ENCODE measurements around the gene EFNB2. TPM values are rescaled to one million over a fixed set of nuclear protein-coding genes. Genes with fewer than 3 reads are reported as not detected.

Gene EFNB2
- total and polyA plus RNA-seq, 4 donors, result 7.3 to 35.0 (median 20.3) TPM

GRCh38 chr13:106455777-106456176 is 79.7 kb downstream of the EFNB2 start:
- Histone ChIP-seq H3K27ac (ENCODE audit: low read depth in 1 of 2, low read length in 2 of 2) (no peak overlapping the region), H3K4me3 (ENCODE audit: low read length in 2 of 2) (no peak overlapping the region), H3K4me1 (ENCODE audit: control insufficient read depth in 1 of 2, insufficient read depth in 2 of 2, low read length in 2 of 2) (peaks cover 0 to 3% of the 10 kb centered on the region in 2 donors), H3K36me3 (ENCODE audit: control insufficient read depth in 1 of 2, insufficient read depth in 2 of 2, low read length in 1 of 2) (no peaks in the 10 kb centered on the region), H3K27me3 (ENCODE audit: control insufficient read depth in 1 of 2, insufficient read depth in 2 of 2, low read length in 1 of 2) (no peaks in the 10 kb centered on the region), H3K9me3 (ENCODE audit: control insufficient read depth, low read length) (no peaks in the 10 kb centered on the region)
- ATAC-seq (ENCODE audit: low FRiP score) (no peak), DNase-seq (no peak)
- 5 to 8% methylated on average over 3 of the region's 3 CpGs for whole genome bisulfite sequencing, 2 donors
- intact Hi-C loops (cut with DNase I), result no loop called here

- Histone ChIP-seq H3K36me3 (ENCODE audit: control insufficient read depth in 1 of 2, insufficient read depth in 2 of 2, low read length in 1 of 2) (no peaks in the 10 kb centered on the region), H3K4me1 (ENCODE audit: control insufficient read depth in 1 of 2, insufficient read depth in 2 of 2, low read length in 2 of 2) (peaks cover 0 to 3% of the 10 kb centered on the region in 2 donors), H3K4me3 (ENCODE audit: low read length in 2 of 2) (no peak overlapping the region), H3K9me3 (ENCODE audit: control insufficient read depth, low read length) (no peaks in the 10 kb centered on the region), H3K27me3 (ENCODE audit: control insufficient read depth in 1 of 2, insufficient read depth in 2 of 2, low read length in 1 of 2) (no peaks in the 10 kb centered on the region), H3K27ac (ENCODE audit: low read depth in 1 of 2, low read length in 2 of 2) (no peak overlapping the region)
- ATAC-seq (ENCODE audit: low FRiP score) (peak; percentile 44), DNase-seq (no peak)
- 93 to 95% methylated on average over 9 of the region's 9 CpGs for WGBS, 2 donors
- intact Hi-C loops (cut with DNase I), result no loop called here
Measured at GRCh38 chr13:106455190-106455589, 80.3 kb downstream of the EFNB2 start.

GRCh38 chr13:106453101-106453500 is 82.4 kb downstream of the EFNB2 start:
- Histone ChIP-seq H3K27ac (ENCODE audit: low read depth in 1 of 2, low read length in 2 of 2) (no peak overlapping the region), H3K27me3 (ENCODE audit: control insufficient read depth in 1 of 2, insufficient read depth in 2 of 2, low read length in 1 of 2) (no peaks in the 10 kb centered on the region), H3K4me1 (ENCODE audit: control insufficient read depth in 1 of 2, insufficient read depth in 2 of 2, low read length in 2 of 2) (peaks cover 0 to 3% of the 10 kb centered on the region in 2 donors), H3K9me3 (ENCODE audit: control insufficient read depth, low read length) (no peaks in the 10 kb centered on the region), H3K4me3 (ENCODE audit: low read length in 2 of 2) (no peak overlapping the region), H3K36me3 (ENCODE audit: control insufficient read depth in 1 of 2, insufficient read depth in 2 of 2, low read length in 1 of 2) (no peaks in the 10 kb centered on the region)
- 87 to 98% methylated on average over 7 of the region's 7 CpGs for WGBS, 2 donors
- DNase-seq (no peak), ATAC-seq (ENCODE audit: low FRiP score) (no peak)
- intact Hi-C loops (cut with DNase I), result no loop called here

GRCh38 chr13:106450991-106451390 is 84.5 kb downstream of the EFNB2 start:
- 96 to 98% methylated on average over 6 of the region's 6 CpGs for WGBS, 2 donors
- DNase-seq (no peak), ATAC-seq (ENCODE audit: low FRiP score) (no peak)
- Histone ChIP-seq H3K27me3 (ENCODE audit: control insufficient read depth in 1 of 2, insufficient read depth in 2 of 2, low read length in 1 of 2) (no peaks in the 10 kb centered on the region), H3K4me1 (ENCODE audit: control insufficient read depth in 1 of 2, insufficient read depth in 2 of 2, low read length in 2 of 2) (peaks cover 0 to 3% of the 10 kb centered on the region in 2 donors), H3K27ac (ENCODE audit: low read depth in 1 of 2, low read length in 2 of 2) (no peak overlapping the region), H3K4me3 (ENCODE audit: low read length in 2 of 2) (no peak overlapping the region), H3K36me3 (ENCODE audit: control insufficient read depth in 1 of 2, insufficient read depth in 2 of 2, low read length in 1 of 2) (no peaks in the 10 kb centered on the region), H3K9me3 (ENCODE audit: control insufficient read depth, low read length) (no peaks in the 10 kb centered on the region)
- intact Hi-C loops (cut with DNase I), result no loop called here

GRCh38 chr13:106449096-106449495 is 86.4 kb downstream of the EFNB2 start:
- no peak for ATAC-seq (ENCODE audit: low FRiP score)
- no peak for DNase-seq

GRCh38 chr13:106445996-106446395 is 89.5 kb downstream of the EFNB2 start:
- H3K9me3 ChIP-seq (ENCODE audit: control insufficient read depth, low read length), result peaks cover 1% of the 10 kb centered on the region
- H3K4me3 ChIP-seq (ENCODE audit: low read length in 2 of 2), result no peak overlapping the region
- no peaks in the 10 kb centered on the region for H3K27me3 ChIP-seq (ENCODE audit: control insufficient read depth in 1 of 2, insufficient read depth in 2 of 2, low read length in 1 of 2)
- no peak for ATAC-seq (ENCODE audit: low FRiP score)
- H3K4me1 ChIP-seq (ENCODE audit: control insufficient read depth in 1 of 2, insufficient read depth in 2 of 2, low read length in 2 of 2), result peaks cover 0 to 8% of the 10 kb centered on the region in 2 donors
- DNase-seq, result no peak
- 56 to 78% methylated on average over 4 of the region's 4 CpGs for WGBS, 2 donors
- H3K27ac ChIP-seq (ENCODE audit: low read depth in 1 of 2, low read length in 2 of 2), result no peak overlapping the region
- no peaks in the 10 kb centered on the region for H3K36me3 ChIP-seq (ENCODE audit: control insufficient read depth in 1 of 2, insufficient read depth in 2 of 2, low read length in 1 of 2)
- intact Hi-C loops (cut with DNase I), result no loop called here

More at GRCh38 chr13:106449096-106449495, 86.4 kb downstream of the EFNB2 start:
- Histone ChIP-seq H3K4me1 (ENCODE audit: control insufficient read depth in 1 of 2, insufficient read depth in 2 of 2, low read length in 2 of 2) (peaks cover 0 to 8% of the 10 kb centered on the region in 2 donors), H3K27ac (ENCODE audit: low read depth in 1 of 2, low read length in 2 of 2) (no peak overlapping the region), H3K27me3 (ENCODE audit: control insufficient read depth in 1 of 2, insufficient read depth in 2 of 2, low read length in 1 of 2) (no peaks in the 10 kb centered on the region), H3K9me3 (ENCODE audit: control insufficient read depth, low read length) (peaks cover 1% of the 10 kb centered on the region), H3K4me3 (ENCODE audit: low read length in 2 of 2) (no peak overlapping the region), H3K36me3 (ENCODE audit: control insufficient read depth in 1 of 2, insufficient read depth in 2 of 2, low read length in 1 of 2) (no peaks in the 10 kb centered on the region)
- intact Hi-C loops (cut with DNase I), result no loop called here
- WGBS, 2 donors, result 83 to 84% methylated on average over 4 of the region's 4 CpGs

- no peak for ATAC-seq (ENCODE audit: low FRiP score)
- Histone ChIP-seq H3K4me1 (ENCODE audit: control insufficient read depth in 1 of 2, insufficient read depth in 2 of 2, low read length in 2 of 2) (peaks cover 0 to 8% of the 10 kb centered on the region in 2 donors), H3K36me3 (ENCODE audit: control insufficient read depth in 1 of 2, insufficient read depth in 2 of 2, low read length in 1 of 2) (no peaks in the 10 kb centered on the region), H3K9me3 (ENCODE audit: control insufficient read depth, low read length) (peaks cover 1% of the 10 kb centered on the region), H3K4me3 (ENCODE audit: low read length in 2 of 2) (no peak overlapping the region), H3K27me3 (ENCODE audit: control insufficient read depth in 1 of 2, insufficient read depth in 2 of 2, low read length in 1 of 2) (no peaks in the 10 kb centered on the region), H3K27ac (ENCODE audit: low read depth in 1 of 2, low read length in 2 of 2) (no peak overlapping the region)
- intact Hi-C loops (cut with DNase I), result no loop called here
- 88 to 89% methylated on average over 11 of the region's 11 CpGs for WGBS, 2 donors
- no peak for DNase-seq
Measured at GRCh38 chr13:106443607-106444322, 91.7 kb downstream of the EFNB2 start.

- no peaks in the 10 kb centered on the region for H3K27me3 ChIP-seq (ENCODE audit: control insufficient read depth in 1 of 2, insufficient read depth in 2 of 2, low read length in 1 of 2)
- DNase-seq (no peak), ATAC-seq (ENCODE audit: low FRiP score) (no peak)
- no peak overlapping the region for H3K4me3 ChIP-seq (ENCODE audit: low read length in 2 of 2)
- intact Hi-C loops (cut with DNase I), result no loop called here
- 64 to 68% methylated on average over 2 of the region's 2 CpGs for WGBS, 2 donors
- H3K27ac ChIP-seq (ENCODE audit: low read depth in 1 of 2, low read length in 2 of 2), result no peak overlapping the region
- peaks cover 1% of the 10 kb centered on the region for H3K9me3 ChIP-seq (ENCODE audit: control insufficient read depth, low read length)
- H3K4me1 ChIP-seq (ENCODE audit: control insufficient read depth in 1 of 2, insufficient read depth in 2 of 2, low read length in 2 of 2), result peaks cover 0 to 8% of the 10 kb centered on the region in 2 donors
- H3K36me3 ChIP-seq (ENCODE audit: control insufficient read depth in 1 of 2, insufficient read depth in 2 of 2, low read length in 1 of 2), result no peaks in the 10 kb centered on the region
Measured at GRCh38 chr13:106440866-106441265, 94.6 kb downstream of the EFNB2 start.

Data from aorta (tissue), 5 donors.